HepG2 (cell line): ENCODE results near the gene DNPEP. TPM values are rescaled to one million over a fixed set of nuclear protein-coding genes. Genes with fewer than 3 reads are reported as not detected.

Experiments
- ATAC-seq: fragments of 200-7000 bp; cut with Tn5 transposase; 3 replicates; pipeline ENCODE4 v1.9.1; 2020; ENCODE audit warnings: mild to moderate bottlenecking, moderate library complexity
- BruUV-seq: library from RNA; stranded (reverse); fragments of 400-500 nt; replicated peaks from 2 replicates; lab custom pipeline; 2021; lab: Mats Ljungman, UMichigan
- CTCF ChIA-PET: fragments of 300-600 bp; formaldehyde crosslinking; extraction: SDS; loops from one replicate; lab custom pipeline; 2021; ENCODE audit warnings: low total read pairs, inconsistent platforms, low intra/inter-chr PET ratio; lab: Yijun Ruan, JAX
- POLR2A ChIA-PET: fragments of 350-600 bp; sonication (Branson Sonifier 250); formaldehyde crosslinking; loops from one replicate; lab custom pipeline; 2020; ENCODE audit warnings: antibody characterized with exemption, inconsistent platforms; lab: Yijun Ruan, JAX
- DNase-seq: peaks from one replicate; pipeline ENCODE4 v3.0.0-alpha.2; 2015; ENCODE audit warnings: low spot score
- FAIRE-seq: peaks from 3 replicates; lab custom pipeline; 2011; peaks lifted over from hg19 to GRCh38; lab: Jason Lieb, UNC
- H2AFZ ChIP-seq: one replicate; pipeline ENCODE4 v1.6.1; 2011; ENCODE audit warnings: low read length, inconsistent platforms
- H3K27ac ChIP-seq: fragments of 300-600 bp; 3 replicates; pipeline ENCODE4 v1.8.0; 2011; ENCODE audit warnings: mixed run types, mild to moderate bottlenecking, mixed read lengths, low read length, inconsistent platforms; ENCODE audit not compliant: insufficient read depth; ENCODE audit errors: extremely low read length
- H3K27me3 ChIP-seq, 2 experiments: fragments of 200-600 bp in 1 of 2; 2 replicates in 1 of 2; 3 replicates in 1 of 2; pipeline versions ENCODE4 v1.6.0 to v1.8.0; 2011; ENCODE audit warnings: low read length in 2 of 2, mild to moderate bottlenecking in 2 of 2, moderate library complexity in 2 of 2, inconsistent platforms in 1 of 2; ENCODE audit not compliant: insufficient read depth in 2 of 2, control insufficient read depth in 1 of 2
- H3K36me3 ChIP-seq, 2 experiments: fragments of 200-600 bp in 1 of 2; replicated peaks in 1 of 2; 2 replicates in 1 of 2; 3 replicates in 1 of 2; pipeline versions ENCODE4 v1.5.1 to v1.8.0; 2011; ENCODE audit warnings: low read length in 2 of 2, inconsistent platforms in 1 of 2; ENCODE audit not compliant: insufficient read depth in 2 of 2, control insufficient read depth in 1 of 2
- H3K4me1 ChIP-seq: 2 replicates; pipeline ENCODE4 v1.5.1; 2012; ENCODE audit warnings: low read length, inconsistent platforms; ENCODE audit not compliant: insufficient read depth
- H3K4me2 ChIP-seq: 2 replicates; pipeline ENCODE4 v1.6.0; 2011; ENCODE audit warnings: low read depth, low read length, inconsistent platforms
- H3K4me3 ChIP-seq, 3 experiments: fragments of 200-600 bp in 1 of 3; sonication (generic), shearing (Covaris generic) in 1 of 3; replicated peaks in 1 of 3; 2 replicates each; pipeline ENCODE4 v1.5.1; 2011 to 2016; ENCODE audit warnings: low read length in 3 of 3, inconsistent platforms in 2 of 3, low read depth in 2 of 3, mild to moderate bottlenecking in 2 of 3, control low read depth in 1 of 3, mixed read lengths in 1 of 3; ENCODE audit not compliant: insufficient read depth in 1 of 3
- H3K79me2 ChIP-seq: one replicate; pipeline ENCODE4 v1.6.1; 2011; ENCODE audit warnings: low read length, inconsistent platforms; ENCODE audit not compliant: insufficient read depth
- H3K9ac ChIP-seq: 2 replicates; pipeline ENCODE4 v1.6.0; 2011; ENCODE audit warnings: mild to moderate bottlenecking, low read depth, low read length, inconsistent platforms; ENCODE audit not compliant: insufficient read depth
- H3K9me3 ChIP-seq: 2 replicates; pipeline ENCODE4 v1.5.1; 2012; ENCODE audit warnings: mild to moderate bottlenecking, low read length
- H4K20me1 ChIP-seq: 2 replicates; pipeline ENCODE4 v1.6.0; 2011; ENCODE audit warnings: inconsistent platforms, mild to moderate bottlenecking, low read length, moderate library complexity; ENCODE audit not compliant: insufficient read depth
- CEBPB ChIP-seq: IDR thresholded peaks from 2 replicates; pipeline ENCODE4 v1.6.1; 2011; ENCODE audit warnings: low read depth, low read length, improper control_type of control experiment, borderline replicate concordance
- CREB1 ChIP-seq, 2 experiments: fragments of 450-650 bp in 1 of 2; IDR thresholded peaks; 2 replicates each; pipeline ENCODE4 v1.6.1; 2016 to 2017; ENCODE audit warnings: control low read depth in 1 of 2, mild to moderate bottlenecking in 1 of 2, missing compliant biosample characterization in 1 of 2, missing genetic modification characterization in 1 of 2
- GTF3A ChIP-seq: sonication (generic); formaldehyde crosslinking; conservative IDR thresholded peaks from 2 replicates; pipeline ENCODE4 v1.4.0; 2020; ENCODE audit warnings: mild to moderate bottlenecking, missing genetic modification reagents
- HNF4A ChIP-seq: sonication (generic); formaldehyde crosslinking; IDR thresholded peaks from 2 replicates; pipeline ENCODE4 v1.4.0; 2020; ENCODE audit warnings: missing genetic modification reagents
- MED8 ChIP-seq: sonication (generic); formaldehyde crosslinking; IDR thresholded peaks from 2 replicates; pipeline ENCODE4 v1.8.1; 2023; ENCODE audit warnings: mild to moderate bottlenecking, missing genetic modification reagents; ENCODE audit not compliant: insufficient replicate concordance
- RBFOX2 ChIP-seq: fragments of 200-400 bp; formaldehyde crosslinking; IDR thresholded peaks from 2 replicates; pipeline ENCODE4 v1.6.1; 2017; ENCODE audit warnings: low read depth, mild to moderate bottlenecking, low read length
- ZNF143 ChIP-seq: sonication (generic); formaldehyde crosslinking; IDR thresholded peaks from 2 replicates; pipeline ENCODE4 v1.4.0; 2020; ENCODE audit warnings: missing genetic modification reagents
- ZNF446 ChIP-seq: sonication (generic); formaldehyde crosslinking; IDR thresholded peaks from 2 replicates; pipeline ENCODE4 v1.5.0; 2020; ENCODE audit warnings: mild to moderate bottlenecking, missing genetic modification reagents
- ZNF460 ChIP-seq: sonication (generic); formaldehyde crosslinking; IDR thresholded peaks from 2 replicates; pipeline ENCODE4 v1.5.1; 2020; ENCODE audit warnings: missing genetic modification reagents, mild to moderate bottlenecking, borderline replicate concordance
- ZNF496 ChIP-seq: sonication (generic); formaldehyde crosslinking; IDR thresholded peaks from 2 replicates; pipeline ENCODE4 v1.8.1; 2023; ENCODE audit warnings: mild to moderate bottlenecking, moderate library complexity, missing genetic modification reagents; ENCODE audit not compliant: insufficient replicate concordance
- ZNF839 ChIP-seq: sonication (generic); formaldehyde crosslinking; IDR thresholded peaks from 2 replicates; pipeline ENCODE4 v1.4.0; 2020; ENCODE audit warnings: missing genetic modification reagents, mild to moderate bottlenecking, borderline replicate concordance
- WGBS: methylation state at CpG from one replicate; pipeline ENCODE4 v1.1.6; 2017; ENCODE audit warnings: low lambda C conversion rate; 5-methylcytosine and 5-hydroxymethylcytosine counted together
- in situ Hi-C: cut with HindIII; loops from 2 replicates; pipeline ENCODE4 v1.10.0; 2017; ENCODE audit warnings: low pct_unique_long_range_greater_than_20kb; ENCODE audit not compliant: extremely low pct_ligation_motif_present
- intact Hi-C: fragments of 100-400 bp; cut with micrococcal nuclease; formaldehyde crosslinking; loops from one replicate; pipeline ENCODE4 v1.10.0; 2022; ENCODE audit not compliant: unreplicated experiment
- polyA plus RNA-seq, 8 experiments: library from polyadenylated mRNA; depleted of rRNA in 3 of 8; stranded (reverse) in 7 of 8; unstranded in 1 of 8; fragments of >200 nt; fragmentation: Illumina TruSeq in 4 of 8; extraction: Trizol in 4 of 8; gene quantifications; 2 replicates each; pipeline versions ENCODE4 v1.2.1 to v1.2.3, GENCODE V29; 2011 to 2016; ENCODE audit warnings: low read depth in 4 of 8, missing spikeins in 1 of 8, mixed read lengths in 1 of 8; ENCODE audit not compliant: insufficient read depth in 1 of 8
- total RNA-seq, 5 experiments: library from RNA; depleted of rRNA; stranded (reverse); fragments of >200 nt; fragmentation: Illumina TruSeq; extraction: Trizol; gene quantifications; 2 replicates each; pipeline ENCODE4 v1.2.3, GENCODE V29; 2016; ENCODE audit warnings: low read depth in 1 of 5
- TF ChIP-seq, protein P1 (sequence below): sonication (generic); formaldehyde crosslinking; IDR thresholded peaks from 2 replicates; pipeline ENCODE4 v1.4.0; 2020; ENCODE audit warnings: mild to moderate bottlenecking, missing genetic modification reagents
- TF ChIP-seq, protein P2 (sequence below): sonication (generic); formaldehyde crosslinking; IDR thresholded peaks from 2 replicates; pipeline ENCODE4 v1.5.0; 2020; ENCODE audit warnings: missing genetic modification reagents
- TF ChIP-seq, protein P3 (sequence below): sonication (generic); formaldehyde crosslinking; IDR thresholded peaks from 2 replicates; pipeline ENCODE4 v1.8.1; 2023; ENCODE audit warnings: mild to moderate bottlenecking, inconsistent platforms, moderate library complexity, missing genetic modification reagents, borderline replicate concordance

The DNPEP gene
- total and polyA plus RNA-seq, 2 of the 13 experiments (the other 11 are each of a cell fraction or from before 2014, with no cell fraction given) = 104 to 109 TPM

DNA sequence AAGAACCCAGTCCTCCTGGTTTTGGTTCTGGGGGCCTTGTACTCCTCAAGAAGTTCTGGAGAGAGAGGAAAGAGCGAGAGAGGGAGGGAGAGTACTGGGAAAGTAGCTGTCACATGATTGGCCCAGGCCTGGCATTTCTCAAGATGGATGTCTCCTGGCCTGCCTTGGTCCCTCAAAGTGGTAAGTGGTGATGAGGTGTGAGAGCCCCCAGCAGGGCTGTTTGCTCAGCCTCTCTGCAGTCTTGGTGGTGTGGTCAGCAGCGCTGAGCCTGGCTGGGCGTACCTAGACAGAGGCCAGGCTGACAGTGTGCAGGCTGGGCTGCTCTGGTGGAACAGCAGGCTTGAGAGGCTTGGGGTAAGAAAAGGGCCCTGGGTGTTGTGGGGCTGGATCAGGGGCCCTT, 49.4 kb upstream of the DNPEP start:
- no peak for DNase-seq
- no TSS peak for BruUV-seq
- Histone ChIP-seq H3K79me2 (no peaks in the 10 kb centered on the region), H4K20me1 (no peaks in the 10 kb centered on the region; the same call in 1 of the 2 replicates), H3K9ac (no peak overlapping the region), H3K27ac (no peak overlapping the region), H3K27me3 (peaks cover 21 to 85% of the 10 kb centered on the region in 2 experiments), H3K4me3 (no peak overlapping the region), H3K4me1 (no peaks in the 10 kb centered on the region), H3K4me2 (no peak overlapping the region), H3K9me3 (no peaks in the 10 kb centered on the region), H2AFZ (no peak overlapping the region), H3K36me3 (no peaks in the 10 kb centered on the region)
- WGBS = 11% methylated on average over 3 of the region's 3 CpGs
- ChIA-PET POLR2A (interaction anchor here (1.0 kb wide), 1 partner anchor 10 kb away, joined by 5 read pairs; no protein-coding TSS in a partner anchor), CTCF (no interaction called here)
- FAIRE-seq = no peak
- in situ Hi-C loops = no loop called here
- ATAC-seq = no peak; the same call in 2 of the 3 replicates
- no peak for TF ChIP-seq ZNF496 (CRISPR knock-in tag)
- intact Hi-C loops = no loop called here

DNA sequence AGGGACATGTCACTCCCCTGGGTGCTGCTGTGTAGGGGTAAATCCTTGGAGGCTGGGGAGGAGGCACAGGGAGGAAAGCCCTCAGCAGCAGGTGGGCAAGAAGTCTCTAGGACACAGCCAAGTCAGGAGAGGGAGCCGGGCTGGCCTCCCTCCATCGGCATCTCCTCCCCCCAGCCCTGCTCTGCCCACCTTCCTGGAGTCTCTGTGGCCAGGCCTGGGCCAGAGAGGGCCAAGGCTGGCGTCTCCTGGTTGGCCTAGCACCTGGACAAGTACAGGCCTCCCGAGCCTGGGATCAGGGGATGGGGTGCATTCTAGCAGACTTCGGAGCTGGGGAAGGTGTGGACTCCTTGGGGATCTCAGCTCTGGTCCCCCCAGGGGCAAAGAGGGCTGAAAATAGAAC, 48.8 kb upstream of the DNPEP start:
- no peaks in the 10 kb centered on the region for H3K36me3 ChIP-seq
- WGBS = 0% methylated on average over 5 of the region's 5 CpGs
- no peak for FAIRE-seq
- H4K20me1 ChIP-seq = no peaks in the 10 kb centered on the region; the same call in 1 of the 2 replicates
- BruUV-seq = no TSS peak
- H3K4me2 ChIP-seq = no peak overlapping the region
- no peak overlapping the region for H3K9ac ChIP-seq
- H3K9me3 ChIP-seq = no peaks in the 10 kb centered on the region
- H3K79me2 ChIP-seq = no peaks in the 10 kb centered on the region
- no peak for DNase-seq
- no peaks in the 10 kb centered on the region for H3K4me1 ChIP-seq
- H3K27me3 ChIP-seq = peaks cover 18 to 84% of the 10 kb centered on the region in 2 experiments; a peak in 4 of 5 replicates
- H2AFZ ChIP-seq = no peak overlapping the region
- in situ Hi-C loops = no loop called here
- ATAC-seq = no peak
- H3K27ac ChIP-seq = no peak overlapping the region
- intact Hi-C loops = no loop called here
- CTCF ChIA-PET = no interaction called here
- POLR2A ChIA-PET = no interaction called here
- no peak overlapping the region for H3K4me3 ChIP-seq
- TF ChIP-seq GTF3A (CRISPR knock-in tag) (no peak), ZNF446 (CRISPR knock-in tag) (no peak), CREB1 (IDR thresholded peaks at IDR 0.05) (no peak), CREB1 (CRISPR knock-in tag; IDR thresholded peaks at IDR 0.05) (no peak), CEBPB (no peak), ZNF839 (CRISPR knock-in tag) (no peak), HNF4A (no peak), ZNF143 (CRISPR knock-in tag) (no peak), MED8 (no peak), RBFOX2 (no peak), ZNF460 (no peak)
- TF ChIP-seq, protein P1, sequence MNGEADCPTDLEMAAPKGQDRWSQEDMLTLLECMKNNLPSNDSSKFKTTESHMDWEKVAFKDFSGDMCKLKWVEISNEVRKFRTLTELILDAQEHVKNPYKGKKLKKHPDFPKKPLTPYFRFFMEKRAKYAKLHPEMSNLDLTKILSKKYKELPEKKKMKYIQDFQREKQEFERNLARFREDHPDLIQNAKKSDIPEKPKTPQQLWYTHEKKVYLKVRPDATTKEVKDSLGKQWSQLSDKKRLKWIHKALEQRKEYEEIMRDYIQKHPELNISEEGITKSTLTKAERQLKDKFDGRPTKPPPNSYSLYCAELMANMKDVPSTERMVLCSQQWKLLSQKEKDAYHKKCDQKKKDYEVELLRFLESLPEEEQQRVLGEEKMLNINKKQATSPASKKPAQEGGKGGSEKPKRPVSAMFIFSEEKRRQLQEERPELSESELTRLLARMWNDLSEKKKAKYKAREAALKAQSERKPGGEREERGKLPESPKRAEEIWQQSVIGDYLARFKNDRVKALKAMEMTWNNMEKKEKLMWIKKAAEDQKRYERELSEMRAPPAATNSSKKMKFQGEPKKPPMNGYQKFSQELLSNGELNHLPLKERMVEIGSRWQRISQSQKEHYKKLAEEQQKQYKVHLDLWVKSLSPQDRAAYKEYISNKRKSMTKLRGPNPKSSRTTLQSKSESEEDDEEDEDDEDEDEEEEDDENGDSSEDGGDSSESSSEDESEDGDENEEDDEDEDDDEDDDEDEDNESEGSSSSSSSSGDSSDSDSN (CRISPR knock-in tag) = no peak
- TF ChIP-seq, protein P2, sequence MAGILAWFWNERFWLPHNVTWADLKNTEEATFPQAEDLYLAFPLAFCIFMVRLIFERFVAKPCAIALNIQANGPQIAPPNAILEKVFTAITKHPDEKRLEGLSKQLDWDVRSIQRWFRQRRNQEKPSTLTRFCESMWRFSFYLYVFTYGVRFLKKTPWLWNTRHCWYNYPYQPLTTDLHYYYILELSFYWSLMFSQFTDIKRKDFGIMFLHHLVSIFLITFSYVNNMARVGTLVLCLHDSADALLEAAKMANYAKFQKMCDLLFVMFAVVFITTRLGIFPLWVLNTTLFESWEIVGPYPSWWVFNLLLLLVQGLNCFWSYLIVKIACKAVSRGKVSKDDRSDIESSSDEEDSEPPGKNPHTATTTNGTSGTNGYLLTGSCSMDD (CRISPR knock-in tag) = no peak
- TF ChIP-seq, protein P3, sequence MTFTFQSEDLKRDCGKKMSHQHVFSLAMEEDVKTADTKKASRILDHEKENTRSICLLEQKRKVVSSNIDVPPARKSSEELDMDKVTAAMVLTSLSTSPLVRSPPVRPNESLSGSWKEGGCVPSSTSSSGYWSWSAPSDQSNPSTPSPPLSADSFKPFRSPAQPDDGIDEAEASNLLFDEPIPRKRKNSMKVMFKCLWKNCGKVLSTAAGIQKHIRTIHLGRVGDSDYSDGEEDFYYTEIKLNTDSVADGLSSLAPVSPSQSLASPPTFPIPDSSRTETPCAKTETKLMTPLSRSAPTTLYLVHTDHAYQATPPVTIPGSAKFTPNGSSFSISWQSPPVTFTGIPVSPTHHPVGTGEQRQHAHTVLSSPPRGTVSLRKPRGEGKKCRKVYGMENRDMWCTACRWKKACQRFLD (CRISPR knock-in tag) = no peak
